EH (cell line): ENCODE data around the gene TMEM60.
"Not testable (repeated sequence)": the region's sequence is repeated elsewhere in the genome, so short reads cannot be mapped to it uniquely, and the experiment has no call there.

Experiments used
- DNase-seq: peaks from one replicate; pipeline ENCODE4 v3.0.0-alpha.2; 2015; ENCODE audit warnings: low read depth

TMEM60 gene

GRCh38 chr7:77798394-77799077, at the start of gene TMEM60, which contains the start of gene PHTF2:
TSS of gene TMEM60 (minus strand) at chr7:77798434. CDS start at chr7:77794373, 4,061 bp downstream.
TSS of gene PHTF2 (plus strand) at chr7:77798773.
- DNase-seq, result peak; percentile 100

GRCh38 chr7:77846317-77847092, 48.3 kb upstream of the TMEM60 start:
- no peak for DNase-seq

GRCh38 chr7:77843194-77843593, 45.0 kb upstream of the TMEM60 start:
- DNase-seq, result no peak

GRCh38 chr7:77839919-77840318, 41.7 kb upstream of the TMEM60 start:
- DNase-seq, result no peak

- DNase-seq, result no peak
Observed at GRCh38 chr7:77838929-77839491, 40.8 kb upstream of the TMEM60 start.

- no peak for DNase-seq
Observed at GRCh38 chr7:77837966-77838365, 39.7 kb upstream of the TMEM60 start.

GRCh38 chr7:77837275-77837674, 39.0 kb upstream of the TMEM60 start:
- no peak for DNase-seq

GRCh38 chr7:77836425-77836824, 38.2 kb upstream of the TMEM60 start:
- DNase-seq, result not testable (repeated sequence)

- DNase-seq, result peak; percentile 52
Observed at GRCh38 chr7:77833136-77833535, 34.9 kb upstream of the TMEM60 start.

- no peak for DNase-seq
Observed at GRCh38 chr7:77831953-77832352, 33.7 kb upstream of the TMEM60 start.

GRCh38 chr7:77831481-77831880, 33.2 kb upstream of the TMEM60 start:
- no peak for DNase-seq

- no peak for DNase-seq
Observed at GRCh38 chr7:77830649-77831355, 32.6 kb upstream of the TMEM60 start.

GRCh38 chr7:77827999-77828398, 29.8 kb upstream of the TMEM60 start:
- no peak for DNase-seq

GRCh38 chr7:77826300-77826699, 28.1 kb upstream of the TMEM60 start:
- DNase-seq, result no peak

- DNase-seq, result no peak
Observed at GRCh38 chr7:77825131-77825530, 26.9 kb upstream of the TMEM60 start.

- DNase-seq, result no peak
Observed at GRCh38 chr7:77824636-77825035, 26.4 kb upstream of the TMEM60 start.

GRCh38 chr7:77823787-77824186, 25.6 kb upstream of the TMEM60 start:
- DNase-seq, result no peak

- no peak for DNase-seq
Observed at GRCh38 chr7:77822269-77822668, 24.0 kb upstream of the TMEM60 start.

GRCh38 chr7:77820967-77821366, 22.7 kb upstream of the TMEM60 start:
- no peak for DNase-seq

- no peak for DNase-seq
Observed at GRCh38 chr7:77819021-77819420, 20.8 kb upstream of the TMEM60 start.

GRCh38 chr7:77813180-77813579, 14.9 kb upstream of the TMEM60 start:
- no peak for DNase-seq

- peak; percentile 91 for DNase-seq
Observed at GRCh38 chr7:77812290-77812685, 14.1 kb upstream of the TMEM60 start.
